HCT116 (cell line): ENCODE measurements around the gene PPM1B.

Source experiments
- EGR1 ChIP-seq: IDR thresholded peaks from 2 replicates; pipeline ENCODE4 v1.6.1; 2012; ENCODE audit warnings: low read depth
- ELF1 ChIP-seq: IDR thresholded peaks from 2 replicates; pipeline ENCODE4 v1.6.1; 2012; ENCODE audit warnings: low read depth, borderline replicate concordance
- EZH2 ChIP-seq: fragments of 200-600 bp; sonication (generic); IDR thresholded peaks from 2 replicates; pipeline ENCODE4 v1.6.1; 2017; ENCODE audit warnings: antibody characterized with exemption, mixed run types
- POLR2AphosphoS5 ChIP-seq: IDR thresholded peaks from 2 replicates; pipeline ENCODE4 v1.6.1; 2011; ENCODE audit warnings: mild to moderate bottlenecking, low read depth, low read length, moderate library complexity
- ZNF274 ChIP-seq: fragments of 200-500 bp; sonication (Bioruptor generic); IDR thresholded peaks from 2 replicates; pipeline ENCODE4 v1.6.1; 2014; ENCODE audit warnings: mild to moderate bottlenecking, low read depth, low read length, inconsistent platforms
- TF ChIP-seq, protein P1 (sequence below), 3 experiments: fragments of 200-600 bp in 1 of 3; sonication (generic) in 1 of 3; IDR thresholded peaks in 2 of 3; conservative IDR thresholded peaks in 1 of 3; 2 replicates each; pipeline ENCODE4 v1.5.1; 2012 to 2017; ENCODE audit warnings: low read depth in 2 of 3, low read length in 2 of 3, antibody characterized with exemption in 1 of 3, borderline replicate concordance in 1 of 3, control low read depth in 1 of 3, mild to moderate bottlenecking in 1 of 3, mixed read lengths in 1 of 3, mixed run types in 1 of 3, moderate library complexity in 1 of 3; ENCODE audit not compliant: insufficient read depth in 1 of 3
- TF ChIP-seq, protein P2 (sequence below): IDR thresholded peaks from 2 replicates; pipeline ENCODE4 v1.6.1; 2011; ENCODE audit warnings: mild to moderate bottlenecking, low read length, moderate library complexity; ENCODE audit not compliant: insufficient replicate concordance; ENCODE audit errors: extremely low read depth

DNA sequence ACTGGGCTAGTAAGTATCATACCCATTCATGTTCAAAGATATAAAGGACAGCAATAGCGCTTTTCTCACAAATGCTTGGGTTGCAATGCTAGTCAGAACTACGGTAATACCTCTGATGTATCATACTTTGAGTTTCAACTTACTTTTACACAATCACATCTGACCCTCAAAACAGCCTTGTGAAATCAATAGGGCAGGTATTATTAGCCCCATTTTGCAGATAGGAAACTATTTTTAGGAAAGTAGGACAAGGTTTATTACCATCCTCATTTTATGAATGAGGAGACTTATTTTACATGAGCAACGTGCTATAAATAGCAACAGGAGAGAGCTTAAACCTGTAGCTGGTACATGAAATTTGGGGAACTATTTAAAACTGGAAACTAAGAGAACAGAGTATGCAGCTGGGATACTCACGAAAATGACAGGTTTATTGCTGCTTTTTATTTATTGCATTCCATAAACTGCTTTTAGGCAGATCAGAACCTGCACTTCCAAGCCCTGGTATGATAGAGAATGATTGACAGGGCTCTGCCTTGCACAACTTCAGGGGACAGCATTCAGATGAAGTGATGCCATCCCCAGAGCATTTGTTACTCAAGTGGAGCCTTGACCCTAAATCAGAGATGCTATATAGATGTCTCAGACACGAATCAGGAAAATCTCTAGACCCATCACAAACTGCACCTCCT, 42.4 kb upstream of the PPM1B start:
- TF ChIP-seq, protein P1, sequence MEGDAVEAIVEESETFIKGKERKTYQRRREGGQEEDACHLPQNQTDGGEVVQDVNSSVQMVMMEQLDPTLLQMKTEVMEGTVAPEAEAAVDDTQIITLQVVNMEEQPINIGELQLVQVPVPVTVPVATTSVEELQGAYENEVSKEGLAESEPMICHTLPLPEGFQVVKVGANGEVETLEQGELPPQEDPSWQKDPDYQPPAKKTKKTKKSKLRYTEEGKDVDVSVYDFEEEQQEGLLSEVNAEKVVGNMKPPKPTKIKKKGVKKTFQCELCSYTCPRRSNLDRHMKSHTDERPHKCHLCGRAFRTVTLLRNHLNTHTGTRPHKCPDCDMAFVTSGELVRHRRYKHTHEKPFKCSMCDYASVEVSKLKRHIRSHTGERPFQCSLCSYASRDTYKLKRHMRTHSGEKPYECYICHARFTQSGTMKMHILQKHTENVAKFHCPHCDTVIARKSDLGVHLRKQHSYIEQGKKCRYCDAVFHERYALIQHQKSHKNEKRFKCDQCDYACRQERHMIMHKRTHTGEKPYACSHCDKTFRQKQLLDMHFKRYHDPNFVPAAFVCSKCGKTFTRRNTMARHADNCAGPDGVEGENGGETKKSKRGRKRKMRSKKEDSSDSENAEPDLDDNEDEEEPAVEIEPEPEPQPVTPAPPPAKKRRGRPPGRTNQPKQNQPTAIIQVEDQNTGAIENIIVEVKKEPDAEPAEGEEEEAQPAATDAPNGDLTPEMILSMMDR (IDR thresholded peaks at IDR 0.05 in 2 of 3, conservative IDR thresholded peaks at IDR 0.05 in 1 of 3; ENCODE audit: borderline replicate concordance in 1 of 3, insufficient read depth in 1 of 3, low read depth in 2 of 3, low read length in 2 of 3), result no peak
- TF ChIP-seq EZH2 (no peak), POLR2AphosphoS5 (no peak), ELF1 (no peak), EGR1 (no peak), ZNF274 (no peak)
- TF ChIP-seq, protein P2, sequence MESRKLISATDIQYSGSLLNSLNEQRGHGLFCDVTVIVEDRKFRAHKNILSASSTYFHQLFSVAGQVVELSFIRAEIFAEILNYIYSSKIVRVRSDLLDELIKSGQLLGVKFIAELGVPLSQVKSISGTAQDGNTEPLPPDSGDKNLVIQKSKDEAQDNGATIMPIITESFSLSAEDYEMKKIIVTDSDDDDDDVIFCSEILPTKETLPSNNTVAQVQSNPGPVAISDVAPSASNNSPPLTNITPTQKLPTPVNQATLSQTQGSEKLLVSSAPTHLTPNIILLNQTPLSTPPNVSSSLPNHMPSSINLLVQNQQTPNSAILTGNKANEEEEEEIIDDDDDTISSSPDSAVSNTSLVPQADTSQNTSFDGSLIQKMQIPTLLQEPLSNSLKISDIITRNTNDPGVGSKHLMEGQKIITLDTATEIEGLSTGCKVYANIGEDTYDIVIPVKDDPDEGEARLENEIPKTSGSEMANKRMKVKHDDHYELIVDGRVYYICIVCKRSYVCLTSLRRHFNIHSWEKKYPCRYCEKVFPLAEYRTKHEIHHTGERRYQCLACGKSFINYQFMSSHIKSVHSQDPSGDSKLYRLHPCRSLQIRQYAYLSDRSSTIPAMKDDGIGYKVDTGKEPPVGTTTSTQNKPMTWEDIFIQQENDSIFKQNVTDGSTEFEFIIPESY, result no peak
